ENCODE measurements around the gene ZSWIM1. TPM values are rescaled to one million over a fixed set of nuclear protein-coding genes. Genes with fewer than 3 reads are reported as not detected.

The ZSWIM1 gene
- total and polyA plus RNA-seq, 2 of the 13 experiments (the other 11 are each of a cell fraction or from before 2014, with no cell fraction given), result 9.5 to 11.7 TPM

DNA sequence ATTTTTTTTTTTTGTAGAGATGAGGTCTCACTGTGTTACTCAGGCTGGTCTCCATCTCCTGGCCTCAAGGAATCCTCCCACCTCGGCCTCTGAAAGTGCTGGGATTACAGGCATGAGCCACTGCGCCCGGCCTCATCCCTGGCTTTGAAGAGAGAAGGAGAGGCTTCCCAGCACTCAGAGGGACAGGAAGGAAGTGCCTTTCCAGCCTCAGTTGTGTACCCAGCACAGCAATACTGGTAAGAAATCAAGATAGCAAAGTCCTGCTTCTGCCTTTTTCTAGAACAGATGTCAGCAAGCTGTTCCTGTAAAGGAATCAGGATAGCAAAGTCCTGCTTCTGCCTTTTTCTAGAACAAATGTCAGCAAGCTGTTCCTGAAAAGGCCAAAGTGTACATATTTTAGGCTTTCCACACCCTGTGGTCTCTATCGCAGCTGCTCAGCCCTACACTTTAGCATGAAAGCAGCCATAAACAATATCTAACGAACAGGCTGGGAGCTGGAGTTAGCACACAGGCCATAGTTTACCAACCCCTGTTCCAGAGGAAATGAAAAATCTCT lies 37.2 kb downstream of the ZSWIM1 start (continued):
- TF ChIP-seq ZNF317 (CRISPR knock-in tag; IDR thresholded peaks at IDR 0.05), result no peak
- TF ChIP-seq CHD4 (IDR thresholded peaks at IDR 0.05; ENCODE audit: borderline replicate concordance, low read length), result no peak
- TF ChIP-seq, protein P1, sequence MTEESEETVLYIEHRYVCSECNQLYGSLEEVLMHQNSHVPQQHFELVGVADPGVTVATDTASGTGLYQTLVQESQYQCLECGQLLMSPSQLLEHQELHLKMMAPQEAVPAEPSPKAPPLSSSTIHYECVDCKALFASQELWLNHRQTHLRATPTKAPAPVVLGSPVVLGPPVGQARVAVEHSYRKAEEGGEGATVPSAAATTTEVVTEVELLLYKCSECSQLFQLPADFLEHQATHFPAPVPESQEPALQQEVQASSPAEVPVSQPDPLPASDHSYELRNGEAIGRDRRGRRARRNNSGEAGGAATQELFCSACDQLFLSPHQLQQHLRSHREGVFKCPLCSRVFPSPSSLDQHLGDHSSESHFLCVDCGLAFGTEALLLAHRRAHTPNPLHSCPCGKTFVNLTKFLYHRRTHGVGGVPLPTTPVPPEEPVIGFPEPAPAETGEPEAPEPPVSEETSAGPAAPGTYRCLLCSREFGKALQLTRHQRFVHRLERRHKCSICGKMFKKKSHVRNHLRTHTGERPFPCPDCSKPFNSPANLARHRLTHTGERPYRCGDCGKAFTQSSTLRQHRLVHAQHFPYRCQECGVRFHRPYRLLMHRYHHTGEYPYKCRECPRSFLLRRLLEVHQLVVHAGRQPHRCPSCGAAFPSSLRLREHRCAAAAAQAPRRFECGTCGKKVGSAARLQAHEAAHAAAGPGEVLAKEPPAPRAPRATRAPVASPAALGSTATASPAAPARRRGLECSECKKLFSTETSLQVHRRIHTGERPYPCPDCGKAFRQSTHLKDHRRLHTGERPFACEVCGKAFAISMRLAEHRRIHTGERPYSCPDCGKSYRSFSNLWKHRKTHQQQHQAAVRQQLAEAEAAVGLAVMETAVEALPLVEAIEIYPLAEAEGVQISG (CRISPR knock-in tag; IDR thresholded peaks at IDR 0.05), result 0 out of 2 replicates have a peak, but pooled peaks have one; percentile 13
- TF ChIP-seq ZNF781 (CRISPR knock-in tag; IDR thresholded peaks at IDR 0.05; ENCODE audit: borderline replicate concordance, not compliant biosample characterization), result peak; percentile 19
- TF ChIP-seq MED1 (CRISPR knock-in tag; IDR thresholded peaks at IDR 0.05), result peak; percentile 50; the same call in 1 of the 2 replicates
- TF ChIP-seq XBP1 (CRISPR knock-in tag; IDR thresholded peaks at IDR 0.05), result no peak
- peak; percentile 23; the same call in 1 of the 2 replicates for TF ChIP-seq HNF4A (CRISPR knock-in tag; IDR thresholded peaks at IDR 0.05)
- no peak for TF ChIP-seq ZNF512B (CRISPR knock-in tag; IDR thresholded peaks at IDR 0.05; ENCODE audit: borderline replicate concordance)
- no peak for TF ChIP-seq ZNF660 (CRISPR knock-in tag; IDR thresholded peaks at IDR 0.05; ENCODE audit: borderline replicate concordance, low read depth)
- TF ChIP-seq ZHX1 (CRISPR knock-in tag; IDR thresholded peaks at IDR 0.05; ENCODE audit: low read depth), result no peak
- TF ChIP-seq TRIM22 (IDR thresholded peaks at IDR 0.05), result no peak
- TF ChIP-seq, protein P2, sequence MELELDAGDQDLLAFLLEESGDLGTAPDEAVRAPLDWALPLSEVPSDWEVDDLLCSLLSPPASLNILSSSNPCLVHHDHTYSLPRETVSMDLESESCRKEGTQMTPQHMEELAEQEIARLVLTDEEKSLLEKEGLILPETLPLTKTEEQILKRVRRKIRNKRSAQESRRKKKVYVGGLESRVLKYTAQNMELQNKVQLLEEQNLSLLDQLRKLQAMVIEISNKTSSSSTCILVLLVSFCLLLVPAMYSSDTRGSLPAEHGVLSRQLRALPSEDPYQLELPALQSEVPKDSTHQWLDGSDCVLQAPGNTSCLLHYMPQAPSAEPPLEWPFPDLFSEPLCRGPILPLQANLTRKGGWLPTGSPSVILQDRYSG (CRISPR knock-in tag; IDR thresholded peaks at IDR 0.05), result no peak
- no peak for TF ChIP-seq SKIL (CRISPR knock-in tag; IDR thresholded peaks at IDR 0.05; ENCODE audit: borderline replicate concordance)
- no peak for TF ChIP-seq CEBPB (IDR thresholded peaks at IDR 0.05; ENCODE audit: borderline replicate concordance, low read depth, low read length)
